GM18909 (cell line): Measurements from ENCODE around the gene EMD.

Experiments
- ATAC-seq: cut with Tn5 transposase; IDR thresholded peaks from one replicate; pipeline ENCODE4 v1.9.1; 2021; ENCODE audit warnings: mild to moderate bottlenecking; ENCODE audit not compliant: unreplicated experiment, poor library complexity

EMD gene

GRCh38 chrX:154354516-154354915 lies 24.6 kb upstream of the EMD start:
- no peak for ATAC-seq

GRCh38 chrX:154355094-154355775 lies 23.9 kb upstream of the EMD start:
- ATAC-seq: no peak

GRCh38 chrX:154355776-154356140 lies 23.3 kb upstream of the EMD start:
- no peak for ATAC-seq

GRCh38 chrX:154356596-154356995 lies 22.5 kb upstream of the EMD start:
- ATAC-seq: no peak

GRCh38 chrX:154357205-154357604 lies 21.9 kb upstream of the EMD start:
- no peak for ATAC-seq

GRCh38 chrX:154358011-154358410 lies 21.1 kb upstream of the EMD start:
- ATAC-seq: no peak

- ATAC-seq: no peak
Observed at GRCh38 chrX:154358829-154359228, 20.3 kb upstream of the EMD start.

GRCh38 chrX:154359362-154360154 lies 19.5 kb upstream of the EMD start:
- ATAC-seq: no peak

GRCh38 chrX:154360155-154360713 lies 18.9 kb upstream of the EMD start:
- ATAC-seq: no peak

- ATAC-seq: no peak
Observed at GRCh38 chrX:154362085-154362742, 16.9 kb upstream of the EMD start.

- no peak for ATAC-seq
Observed at GRCh38 chrX:154363706-154364439, 15.2 kb upstream of the EMD start.

GRCh38 chrX:154365052-154365600 lies 14.0 kb upstream of the EMD start:
- ATAC-seq: no peak

- ATAC-seq: no peak
Observed at GRCh38 chrX:154365997-154366665, 13.0 kb upstream of the EMD start.

- no peak for ATAC-seq
Observed at GRCh38 chrX:154366666-154367055, 12.4 kb upstream of the EMD start.

- no peak for ATAC-seq
Observed at GRCh38 chrX:154367474-154368308, 11.4 kb upstream of the EMD start.

- ATAC-seq: no peak
Observed at GRCh38 chrX:154368630-154369448, 10.3 kb upstream of the EMD start.

GRCh38 chrX:154369449-154370299 lies 9.4 kb upstream of the EMD start:
- ATAC-seq: no peak
